Left renal cortex interstitium (tissue), 4 donors: ENCODE measurements around the gene KCNH1. TPM values are rescaled to one million over a fixed set of nuclear protein-coding genes. Genes with fewer than 3 reads are reported as not detected.
"Not testable (repeated sequence)": the region's sequence is repeated elsewhere in the genome, so short reads cannot be mapped to it uniquely, and the experiment has no call there.

Experiments
- DNase-seq, 4 donors: peaks; one replicate each; pipeline ENCODE4 v3.0.0-alpha.2; 2013; ENCODE audit warnings: low read depth in 4 of 4, low spot score in 2 of 4, missing footprints in 1 of 4
- polyA plus RNA-seq, 4 donors: library from polyadenylated mRNA; unstranded; fragments of 120-200 nt; gene quantifications; one replicate each; pipeline ENCODE4 v1.2.1, GENCODE V29; 2013; ENCODE audit not compliant: insufficient read length in 4 of 4

The KCNH1 gene
- polyA plus RNA-seq, 4 donors = 0.24 to 0.33 (median 0.31) TPM

DNA sequence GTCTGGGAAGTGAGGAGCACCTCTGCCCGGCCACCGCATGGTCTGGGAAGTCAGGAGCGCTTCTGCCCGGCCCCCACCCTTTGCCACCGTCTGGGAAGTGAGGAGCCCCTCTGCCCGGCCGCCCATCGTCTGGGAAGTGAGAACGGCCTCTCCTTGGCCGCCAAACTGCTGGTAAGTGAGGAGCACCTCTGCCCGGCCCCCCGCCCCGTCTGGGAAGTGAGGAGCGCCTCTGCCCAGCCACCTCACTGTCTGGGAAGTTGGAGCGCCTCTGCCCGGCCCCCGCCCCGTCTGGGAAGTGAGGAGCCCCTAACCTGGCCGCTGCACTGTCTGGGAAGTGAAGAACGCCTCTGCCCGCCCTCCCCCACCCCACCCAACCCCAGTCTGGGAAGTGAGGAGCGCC, 22.6 kb downstream of the KCNH1 start:
- DNase-seq = no peak

- no peak for DNase-seq
These were observed 32.5 kb downstream of the KCNH1 start for GRCh38 chr1:211101481-211101880.

DNA sequence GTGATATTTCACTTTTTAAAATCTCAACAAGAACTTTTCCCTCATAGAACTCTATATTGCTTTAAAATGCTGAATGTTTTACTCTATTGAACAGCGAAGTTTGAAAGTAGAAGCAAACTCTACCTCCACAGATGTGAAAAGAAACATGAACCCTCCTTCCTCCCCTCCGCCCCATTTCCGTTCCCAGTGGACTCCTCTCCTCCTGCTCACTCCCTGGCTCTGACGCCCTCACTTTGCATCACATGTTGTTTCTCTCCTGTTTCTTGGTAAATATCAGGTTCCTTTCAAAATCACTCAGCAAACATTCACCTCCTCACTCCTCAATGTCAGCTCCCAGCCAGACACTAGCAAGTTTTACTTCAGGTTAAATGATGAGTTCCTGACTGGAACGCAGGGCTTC, 34.6 kb downstream of the KCNH1 start:
- no peak for DNase-seq

DNA sequence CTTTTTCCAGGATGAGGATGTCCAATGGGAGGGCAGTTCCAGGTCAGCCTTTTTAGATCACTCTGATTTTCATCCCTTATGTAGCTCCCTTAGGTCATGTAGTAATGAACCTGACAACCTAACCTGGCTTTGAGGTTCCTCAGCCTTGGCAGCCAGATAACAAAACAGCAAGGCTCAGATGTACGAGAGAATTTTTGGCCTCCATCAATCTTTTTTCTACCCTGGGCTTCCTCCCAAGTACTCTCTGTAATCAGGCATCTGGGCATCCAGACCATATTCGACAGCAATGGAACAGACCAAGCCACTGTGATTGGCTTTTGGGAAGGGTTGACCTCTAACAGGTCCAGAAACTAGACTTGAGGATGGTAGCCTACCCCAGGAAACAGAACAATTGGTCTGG, 38.6 kb downstream of the KCNH1 start:
- no peak for DNase-seq

DNA sequence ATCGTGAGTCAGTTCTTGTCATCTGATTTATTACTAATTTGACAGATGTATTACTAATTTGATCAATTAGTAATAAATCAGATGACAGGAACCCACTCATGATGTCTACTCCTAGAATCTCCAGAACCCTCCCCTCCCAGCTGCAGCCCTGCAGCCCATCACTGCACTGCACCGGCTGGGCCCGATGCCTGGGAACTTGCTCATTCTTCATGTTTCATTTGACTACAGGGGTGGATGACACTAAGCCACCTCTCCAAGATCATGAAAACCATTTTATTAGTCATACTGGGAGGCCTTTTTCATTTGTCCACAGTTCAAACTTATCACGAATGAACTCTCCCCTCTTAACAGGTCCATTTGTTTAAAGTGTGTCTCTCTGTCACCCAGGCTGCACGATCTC, 41.0 kb downstream of the KCNH1 start:
- no peak for DNase-seq

DNA sequence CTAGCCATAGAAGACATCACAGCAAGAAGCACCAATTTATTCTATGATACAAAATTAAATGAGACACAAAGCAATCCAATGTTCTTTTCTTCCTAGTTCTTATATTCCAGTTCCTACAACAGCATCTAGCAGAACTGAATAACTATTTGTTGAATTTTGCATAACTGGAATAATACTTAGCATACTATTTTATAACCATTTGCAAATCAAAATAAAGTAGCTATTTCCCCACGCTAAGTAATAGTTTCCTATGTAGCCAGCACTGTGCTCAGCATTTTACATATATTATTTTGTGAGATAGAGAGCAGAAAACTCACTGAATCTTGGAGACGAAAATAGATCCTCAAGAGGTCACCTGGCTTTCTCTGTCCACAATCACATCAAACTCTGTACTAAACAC, 42.1 kb downstream of the KCNH1 start:
- DNase-seq = no peak

GRCh38 chr1:211089536-211089935, 44.4 kb downstream of the KCNH1 start:
- no peak for DNase-seq

DNA sequence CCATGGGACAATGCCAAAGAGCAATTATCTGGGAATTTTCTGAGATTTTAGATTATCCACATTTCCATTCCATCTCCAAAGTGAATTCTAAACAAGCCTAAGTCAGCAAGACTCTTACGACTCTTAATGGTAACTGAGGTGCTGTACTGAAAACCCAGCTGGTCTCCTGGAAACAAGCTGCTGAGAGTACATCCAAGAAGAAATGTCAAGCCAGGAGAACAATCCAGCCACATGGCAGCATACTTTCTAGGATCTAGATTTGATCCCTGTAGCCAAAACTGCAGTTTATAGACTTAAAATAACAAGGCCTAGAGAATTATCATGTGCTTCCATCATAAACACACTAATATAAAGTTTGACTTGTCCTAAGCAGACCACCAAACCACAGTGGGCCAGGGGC, 45.8 kb downstream of the KCNH1 start:
- DNase-seq = no peak

DNA sequence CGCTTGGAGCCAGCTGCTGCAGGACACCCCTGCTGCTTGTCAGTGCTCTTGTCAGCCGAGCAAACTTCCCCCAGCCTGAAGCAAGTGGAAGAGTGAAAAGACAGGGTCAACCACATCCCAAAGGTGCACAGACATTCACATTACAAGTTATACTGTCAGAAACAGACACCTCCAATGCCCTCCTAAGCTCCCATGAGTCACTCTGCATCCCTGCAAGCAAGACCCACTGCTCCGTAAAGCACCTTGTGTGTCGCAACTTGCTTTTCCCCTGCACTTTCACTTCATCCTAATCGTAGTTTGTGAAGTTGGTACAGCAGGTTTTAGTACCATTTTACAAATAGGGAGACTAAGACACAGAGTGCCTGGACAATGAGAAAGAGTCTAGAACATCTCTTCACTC, 51.1 kb downstream of the KCNH1 start:
- no peak for DNase-seq

DNA sequence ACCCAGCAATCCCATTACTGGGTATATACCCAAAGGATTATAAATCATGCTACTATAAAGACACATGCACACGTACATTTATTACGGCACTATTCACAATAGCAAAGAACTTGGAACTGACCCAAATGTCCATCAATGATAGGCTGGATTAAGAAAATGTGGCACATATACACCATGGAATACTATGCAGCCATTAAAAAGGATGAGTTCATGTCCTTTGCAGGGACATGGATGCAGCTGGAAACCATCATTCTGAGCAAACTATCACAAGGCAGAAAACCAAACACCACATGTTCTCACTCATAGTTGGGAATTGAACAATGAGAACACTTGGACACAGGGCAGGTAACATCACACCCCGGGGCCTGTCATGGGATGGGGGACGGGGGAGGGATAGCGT, 52.5 kb downstream of the KCNH1 start:
- DNase-seq = not testable (repeated sequence)

DNA sequence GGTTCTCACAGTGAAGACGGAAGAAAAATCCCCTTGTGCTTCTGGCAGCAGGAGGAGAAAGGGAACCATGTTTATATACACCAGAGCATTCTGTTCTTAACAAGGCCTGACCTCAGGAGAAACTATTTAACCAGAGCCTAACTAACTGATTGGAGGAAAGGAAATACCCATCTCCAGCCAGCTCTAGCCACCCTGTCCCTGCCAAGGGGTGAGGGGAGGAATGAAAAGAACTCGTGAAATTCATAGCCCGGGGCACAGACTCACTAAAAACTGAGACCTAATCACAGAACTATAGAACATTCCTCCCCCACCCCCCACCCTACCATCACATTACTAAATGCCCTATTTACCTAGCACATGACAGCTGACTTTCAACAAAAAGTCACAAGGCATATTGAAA, 65.0 kb downstream of the KCNH1 start:
- DNase-seq = no peak

DNA sequence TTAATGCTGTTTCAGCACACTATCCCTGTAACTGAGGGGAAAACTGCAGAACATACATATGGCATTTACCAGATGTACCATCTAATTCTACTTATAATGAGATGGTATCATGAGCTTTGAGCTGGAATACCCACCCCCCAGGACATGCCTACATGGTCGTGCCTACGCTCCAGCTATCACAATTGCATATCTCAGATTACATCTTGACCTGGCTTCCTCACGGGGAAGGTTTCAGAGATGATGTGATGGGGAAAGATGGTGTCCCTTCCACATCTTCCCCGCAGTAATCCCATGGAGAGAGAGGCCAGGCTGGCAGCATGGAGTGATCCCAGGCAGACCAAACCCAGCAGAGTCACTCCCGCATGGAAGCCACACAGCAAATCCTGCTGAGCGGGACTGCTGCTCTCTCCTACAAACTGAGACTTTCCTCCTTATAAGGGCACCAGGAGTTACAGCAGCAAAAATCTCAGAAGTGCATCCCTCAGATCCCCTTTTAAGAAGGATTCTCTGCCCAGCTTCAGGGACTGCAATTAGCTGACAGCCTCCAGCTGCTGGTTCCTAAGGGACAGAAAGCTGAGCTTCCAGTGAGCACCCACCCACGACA, 67.1 kb downstream of the KCNH1 start:
- DNase-seq = no peak

- not testable (repeated sequence) for DNase-seq
These were observed 92.1 kb downstream of the KCNH1 start for GRCh38 chr1:211041838-211042237.

GRCh38 chr1:211037095-211037494, 96.9 kb downstream of the KCNH1 start:
- DNase-seq = no peak

- no peak for DNase-seq
These were observed 97.4 kb downstream of the KCNH1 start for GRCh38 chr1:211036381-211037060.

DNA sequence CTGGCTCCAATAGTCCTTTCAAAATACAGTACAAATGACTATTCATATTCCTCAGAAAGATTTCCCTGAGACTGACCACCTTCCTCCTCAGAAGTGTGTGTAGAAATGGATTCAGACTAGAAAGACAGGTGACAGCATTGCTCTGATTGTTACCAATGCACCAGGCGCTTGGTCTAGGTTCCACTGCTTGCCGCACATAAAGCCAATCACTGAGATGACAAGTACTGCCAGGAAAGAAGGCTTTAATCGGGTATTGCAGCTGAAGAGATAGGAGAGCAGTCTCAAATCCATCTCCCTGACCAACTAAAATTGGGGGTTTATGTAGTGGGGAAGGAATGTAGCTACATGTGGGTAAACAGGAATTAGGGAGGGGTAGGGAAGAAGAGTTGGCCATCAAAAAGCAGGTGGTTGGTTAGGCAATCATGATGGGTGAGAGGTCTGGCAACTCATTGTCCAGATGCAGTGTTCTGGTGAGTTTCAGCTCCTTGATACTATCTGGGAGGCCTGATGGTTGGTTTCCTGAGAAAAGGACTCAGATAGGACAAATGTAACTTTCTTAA, 98.0 kb downstream of the KCNH1 start:
- DNase-seq = no peak

DNA sequence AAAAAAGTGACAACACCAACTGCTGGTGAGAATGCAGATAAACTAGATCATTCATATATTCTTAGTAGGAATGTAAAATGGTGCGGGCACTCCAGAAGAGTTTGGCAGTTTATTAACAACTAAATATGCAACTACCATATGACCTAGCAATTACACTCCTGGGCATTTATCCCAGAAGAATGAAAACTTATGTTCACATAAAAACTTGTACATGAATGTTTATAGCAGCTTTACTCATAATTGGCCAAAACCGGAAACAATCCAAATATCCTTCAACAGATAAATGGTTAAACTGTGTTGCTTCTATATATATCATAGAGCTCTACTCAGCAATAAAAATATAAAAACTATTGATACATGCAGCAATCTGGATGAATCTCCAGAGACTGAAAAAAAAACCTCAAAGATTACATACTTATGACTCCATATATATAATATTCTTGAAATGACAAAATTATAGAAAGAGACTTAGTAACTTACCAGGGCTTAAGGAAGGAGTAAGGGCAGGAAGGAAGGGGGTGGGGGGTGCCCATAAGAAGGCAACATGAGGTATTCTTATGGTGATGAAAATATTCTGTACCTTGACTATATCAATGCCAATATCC, 99.9 kb downstream of the KCNH1 start:
- no peak for DNase-seq

GRCh38 chr1:211024901-211025300, 109.0 kb downstream of the KCNH1 start:
- no peak for DNase-seq

DNA sequence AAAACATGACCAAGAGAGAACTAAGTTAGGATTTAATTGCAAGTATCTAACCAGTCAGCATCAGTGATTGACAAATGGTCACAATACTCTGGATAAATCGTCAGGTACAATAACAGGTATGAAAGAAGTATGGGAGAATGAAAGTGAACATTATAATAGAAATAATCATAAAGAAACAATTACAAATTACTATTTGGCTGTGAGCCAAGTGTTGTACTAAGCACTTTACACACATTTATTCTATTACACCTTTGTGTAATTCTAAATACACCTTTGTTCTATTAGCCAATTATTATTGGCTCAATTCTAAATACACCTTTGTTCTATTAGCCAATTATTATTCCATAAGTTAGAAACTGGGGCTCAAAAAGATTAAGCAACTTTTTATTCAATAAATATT, 114.7 kb downstream of the KCNH1 start:
- DNase-seq = no peak

DNA sequence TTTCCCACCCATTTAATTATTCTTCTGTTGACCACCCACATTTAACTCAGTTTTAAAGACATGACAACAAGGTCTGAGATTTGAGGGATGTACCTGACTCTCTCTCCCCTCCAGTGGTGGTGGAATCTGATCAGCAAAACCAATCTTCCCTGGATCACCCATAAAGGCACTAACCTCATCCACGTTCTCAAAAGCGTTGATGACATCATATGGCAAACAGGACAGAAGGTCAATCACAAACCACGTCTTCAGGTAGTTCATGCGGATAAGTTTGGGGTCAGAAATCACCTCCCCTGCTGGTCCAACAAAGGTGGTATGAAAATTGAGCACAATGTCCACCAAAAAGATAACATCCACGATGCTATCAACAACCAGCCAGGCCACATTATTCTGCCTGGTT, 115.3 kb downstream of the KCNH1 start:
- DNase-seq = no peak

DNA sequence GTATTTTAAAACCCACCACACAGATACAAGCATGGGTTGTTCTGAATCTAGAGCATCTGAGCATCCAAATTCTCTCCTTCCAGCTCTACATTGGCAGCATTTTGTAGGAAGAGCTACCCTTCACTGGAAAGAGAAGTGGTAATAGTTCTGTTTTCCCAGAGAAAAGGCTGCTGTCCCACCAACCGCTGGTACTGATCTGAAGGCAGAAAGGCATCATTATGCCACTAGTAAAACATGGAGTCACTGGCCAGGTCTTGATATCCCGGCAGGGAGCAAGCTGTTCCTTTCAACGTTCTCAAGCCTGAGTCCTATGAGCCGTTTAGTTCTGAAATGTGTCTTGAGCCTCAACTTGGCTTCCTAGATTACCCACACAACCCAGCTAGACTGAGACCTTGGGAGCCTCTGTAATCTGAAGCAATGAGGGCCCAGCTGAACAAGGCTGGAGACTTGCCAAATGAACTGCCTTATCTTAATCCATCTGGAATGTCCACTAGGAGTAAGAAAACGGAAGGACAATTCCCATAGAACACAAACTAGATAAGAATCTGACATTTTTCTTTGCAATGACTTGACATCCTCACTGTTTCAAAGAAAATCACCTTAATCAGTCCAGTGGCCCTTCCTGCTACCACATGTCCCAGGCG, 116.8 kb downstream of the KCNH1 start:
- no peak for DNase-seq

DNA sequence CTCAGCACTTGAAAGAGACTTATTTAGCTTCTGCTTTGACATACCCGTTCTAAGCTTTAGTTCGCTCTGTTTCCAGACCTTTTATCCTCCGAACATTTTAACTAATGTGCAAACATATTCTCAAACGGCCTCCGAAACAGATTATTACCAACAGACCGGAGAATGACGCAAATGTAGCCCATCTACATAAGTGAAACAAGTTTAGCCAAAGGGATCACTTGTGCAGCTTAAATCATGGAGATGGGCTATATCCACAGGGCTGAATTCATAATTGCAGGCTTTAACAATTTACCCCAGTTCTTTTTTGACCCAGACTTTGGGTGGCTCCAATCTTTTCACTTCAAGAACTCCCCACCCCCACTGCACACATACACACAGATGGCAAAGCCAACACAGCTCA, 119.7 kb downstream of the KCNH1 start:
- DNase-seq = no peak
